HuH-7 (cell line): Measurements from ENCODE around the gene TBCB.
A peak's percentile ranks its signal among the peaks of the same experiment; 100 is the strongest.
"Not testable (repeated sequence)": the region's sequence is repeated elsewhere in the genome, so short reads cannot be mapped to it uniquely, and the experiment has no call there.

Experiments used
- DNase-seq: peaks from one replicate; pipeline ENCODE4 v3.0.0; 2011; ENCODE audit warnings: low spot score

The TBCB gene

DNA sequence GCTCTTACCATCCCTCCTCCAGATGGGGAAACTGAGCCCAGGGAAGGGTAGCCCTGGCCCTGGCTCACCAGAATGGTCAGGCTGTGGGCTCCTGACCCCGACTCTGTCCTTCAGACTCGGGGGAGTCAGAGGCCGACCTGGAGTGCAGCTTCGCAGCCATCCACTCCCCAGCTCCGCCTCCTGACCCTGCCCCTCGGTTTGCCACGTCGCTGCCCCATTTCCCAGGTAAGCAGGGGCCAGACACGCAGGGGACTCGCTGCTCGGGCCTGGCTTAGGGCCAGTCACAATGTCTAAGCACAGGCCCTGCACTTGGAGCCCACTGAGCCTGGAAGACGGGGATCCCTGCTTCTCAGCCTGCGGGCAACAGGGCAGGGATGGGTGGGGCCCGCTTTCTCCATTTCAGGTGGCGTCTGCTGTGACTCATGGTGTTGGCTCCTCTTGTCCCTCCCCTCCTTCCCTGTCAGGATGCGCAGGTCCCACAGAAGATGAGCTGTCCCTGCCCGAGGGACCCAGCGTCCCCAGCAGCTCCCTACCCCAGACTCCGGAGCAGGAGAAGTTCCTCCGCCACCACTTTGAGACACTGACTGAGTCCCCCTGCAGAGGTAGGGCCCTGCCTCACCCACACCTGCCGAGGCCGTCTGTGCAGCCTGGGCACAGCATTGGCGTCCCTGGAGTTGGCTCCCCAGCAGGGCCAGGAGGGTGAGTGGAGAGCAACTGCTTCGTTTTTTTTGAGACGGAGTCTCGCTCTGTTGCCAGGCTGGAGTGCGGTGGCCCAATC lies 13.5 kb upstream of the TBCB start:
- DNase-seq, result no peak

DNA sequence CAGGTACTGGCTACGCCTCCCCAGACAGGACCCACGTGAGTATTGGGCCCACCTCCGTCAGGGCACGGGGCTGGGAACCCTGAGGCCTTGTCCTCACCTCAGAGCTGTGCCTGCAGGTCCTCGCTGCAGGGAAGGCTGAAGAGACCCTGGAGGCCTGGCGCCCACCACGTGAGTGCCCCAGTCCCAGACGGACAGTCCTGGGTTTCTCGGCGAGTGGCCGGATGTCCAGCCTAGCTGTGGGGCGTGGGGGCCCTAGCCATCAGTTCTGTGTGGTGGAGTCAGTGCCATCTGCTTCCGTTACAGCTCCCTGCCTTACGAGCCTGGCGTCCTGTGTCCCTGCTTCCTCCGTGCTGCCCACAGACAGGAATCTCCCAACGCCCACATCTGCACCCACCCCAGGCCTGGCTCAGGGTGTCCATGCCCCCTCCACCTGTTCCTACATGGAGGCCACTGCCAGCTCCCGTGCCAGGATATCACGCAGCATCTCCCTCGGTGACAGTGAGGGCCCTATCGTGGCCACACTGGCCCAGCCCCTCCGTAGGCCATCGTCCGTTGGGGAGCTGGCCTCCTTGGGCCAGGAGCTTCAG lies 12.1 kb upstream of the TBCB start:
- DNase-seq, result no peak

DNA sequence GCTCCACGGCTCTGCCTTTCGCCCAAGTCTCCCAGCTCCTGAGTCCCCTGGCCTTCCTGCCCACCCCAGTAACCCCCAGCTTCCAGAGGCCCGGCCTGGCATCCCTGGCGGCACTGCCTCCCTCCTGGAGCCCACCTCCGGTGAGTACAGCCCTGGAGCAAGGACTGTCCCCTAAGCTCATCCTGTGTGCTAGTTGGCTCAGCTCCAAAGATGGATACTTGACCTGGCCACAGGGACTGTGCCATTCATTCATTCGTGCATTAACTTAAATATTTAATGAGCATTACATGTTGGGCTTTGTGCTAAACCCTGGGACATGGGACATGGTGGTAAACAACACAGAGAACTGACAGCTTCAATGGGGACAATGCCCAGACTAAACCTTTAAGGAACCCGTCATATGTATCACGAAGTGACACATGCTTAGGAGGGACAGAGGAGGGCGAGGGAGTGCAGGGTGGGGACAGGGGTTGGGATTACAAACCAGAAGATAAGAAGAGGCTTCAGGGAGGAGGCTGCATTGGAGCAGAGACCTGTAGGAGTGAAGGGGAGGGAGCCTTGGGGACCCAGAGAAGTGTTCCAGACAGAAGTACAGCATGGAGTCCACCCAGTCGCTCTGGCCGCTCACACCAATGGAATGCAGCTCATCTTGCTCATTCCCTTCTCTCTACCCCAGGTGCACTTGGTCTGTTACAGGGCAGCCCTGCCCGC lies 11.3 kb upstream of the TBCB start:
- no peak for DNase-seq

DNA sequence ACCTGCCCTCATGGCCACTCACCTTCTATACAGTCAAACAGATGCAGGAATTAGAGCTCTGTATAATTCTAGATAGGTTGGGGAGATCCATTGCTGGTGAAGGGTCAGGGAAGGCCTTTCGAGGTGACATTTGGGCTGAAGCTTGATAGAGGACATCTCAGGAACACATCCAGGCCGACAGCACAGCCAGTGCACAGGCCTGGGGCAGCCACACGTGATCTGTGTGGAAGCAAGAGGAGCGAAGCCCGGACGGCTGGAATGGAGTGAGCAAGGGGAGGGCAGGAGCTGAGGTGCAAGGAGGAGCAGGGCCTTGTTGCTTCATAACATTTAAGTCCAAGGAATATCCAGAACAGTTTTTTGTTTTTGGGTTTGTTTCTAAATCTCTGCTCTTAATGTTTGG lies 8.8 kb upstream of the TBCB start:
- DNase-seq, result no peak

DNA sequence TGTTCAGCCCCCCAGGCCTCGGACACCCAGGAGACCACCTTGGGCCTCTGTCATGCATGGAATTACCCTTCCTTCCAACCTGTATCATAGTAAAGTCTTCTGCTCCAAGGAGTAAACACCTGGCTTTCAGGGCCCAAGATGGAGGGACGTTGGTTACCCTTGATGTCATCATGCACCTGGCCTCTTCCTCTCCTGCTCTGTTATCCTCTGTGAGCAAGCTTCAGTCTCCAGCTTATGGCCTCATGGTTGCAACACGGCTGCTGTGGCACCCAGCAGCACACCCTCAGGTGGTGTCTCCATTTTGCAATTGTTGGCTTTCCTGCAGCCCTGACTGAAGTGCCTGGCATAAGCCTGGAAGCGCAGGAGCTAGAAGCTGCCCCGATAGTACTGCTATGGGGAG lies 8.3 kb upstream of the TBCB start:
- no peak for DNase-seq

DNA sequence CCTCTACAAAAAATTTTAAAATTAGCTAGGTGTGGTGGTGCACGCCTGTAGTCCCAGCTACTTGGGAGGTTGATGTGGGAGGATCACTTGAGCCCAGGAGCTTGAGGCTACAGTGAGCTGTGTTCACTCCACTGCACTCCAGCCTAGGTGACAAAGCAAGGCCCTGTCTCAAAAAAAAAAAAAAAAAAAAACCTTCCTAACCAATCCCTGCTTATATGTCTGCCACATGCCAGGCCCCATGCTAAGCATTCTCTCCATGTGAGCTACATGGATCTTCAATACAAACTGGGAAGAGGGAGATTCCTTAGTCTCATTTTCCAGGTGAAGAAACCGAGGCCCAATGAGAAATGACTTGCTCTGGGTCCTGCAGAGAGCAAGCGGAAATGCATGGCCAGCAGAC lies 6.6 kb upstream of the TBCB start:
- DNase-seq, result no peak

DNA sequence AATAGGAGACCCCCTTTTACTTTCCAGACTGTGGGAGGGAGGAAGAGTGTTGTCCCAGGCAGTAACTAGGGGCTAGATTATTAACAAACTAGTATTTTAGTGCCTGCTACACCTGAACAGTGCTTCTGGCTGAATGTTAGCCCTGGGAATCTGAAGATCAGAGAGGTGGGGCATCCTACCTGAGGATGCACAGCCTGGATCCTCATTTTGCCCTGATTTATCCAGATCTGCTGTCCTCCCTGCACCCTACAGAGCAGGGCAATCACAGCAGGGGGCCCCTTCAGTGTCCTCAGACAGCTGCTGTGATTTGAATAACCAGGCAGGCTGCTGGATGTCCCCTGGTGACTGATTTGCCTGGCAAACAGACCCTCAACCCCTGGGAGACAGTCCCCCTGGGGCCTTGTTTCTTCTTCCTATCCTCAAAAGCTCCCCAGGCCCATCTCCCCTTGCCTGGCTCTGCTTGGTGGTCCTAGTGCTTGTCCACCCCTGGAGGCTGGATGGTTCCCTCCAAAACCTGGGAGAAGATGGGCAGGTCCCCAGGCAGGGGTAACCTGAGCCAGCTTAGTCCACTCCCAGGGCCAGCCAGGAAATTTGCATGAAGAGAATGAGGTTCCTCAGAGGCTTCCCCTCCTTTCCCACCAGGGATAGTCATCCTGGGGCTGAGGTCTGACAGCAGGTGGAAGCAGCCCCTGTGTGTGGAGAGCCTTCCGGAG lies 4.6 kb upstream of the TBCB start, which contains the start of gene OVOL3:
Gene OVOL3 (plus strand): TSS at position 657 of the 713 bp plus-strand sequence. CDS start 60 bp downstream, outside the sequence.
- DNase-seq, result no peak

DNA sequence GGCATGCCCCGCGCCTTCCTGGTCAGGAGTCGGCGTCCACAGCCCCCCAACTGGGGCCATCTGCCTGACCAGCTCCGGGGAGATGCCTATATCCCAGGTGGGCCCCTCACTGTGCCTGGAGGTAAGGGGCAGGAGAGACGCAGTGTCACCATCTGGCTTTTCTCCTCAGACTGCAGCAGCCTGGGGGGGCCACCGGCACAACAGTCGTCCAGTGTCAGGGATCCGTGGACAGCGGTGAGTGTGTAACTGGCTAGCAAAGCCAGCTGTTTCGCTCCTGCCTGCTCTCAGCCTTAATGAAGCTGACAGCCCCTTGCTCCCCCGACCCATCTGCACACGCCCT lies 4.1 kb upstream of the TBCB start:
- no peak for DNase-seq

DNA sequence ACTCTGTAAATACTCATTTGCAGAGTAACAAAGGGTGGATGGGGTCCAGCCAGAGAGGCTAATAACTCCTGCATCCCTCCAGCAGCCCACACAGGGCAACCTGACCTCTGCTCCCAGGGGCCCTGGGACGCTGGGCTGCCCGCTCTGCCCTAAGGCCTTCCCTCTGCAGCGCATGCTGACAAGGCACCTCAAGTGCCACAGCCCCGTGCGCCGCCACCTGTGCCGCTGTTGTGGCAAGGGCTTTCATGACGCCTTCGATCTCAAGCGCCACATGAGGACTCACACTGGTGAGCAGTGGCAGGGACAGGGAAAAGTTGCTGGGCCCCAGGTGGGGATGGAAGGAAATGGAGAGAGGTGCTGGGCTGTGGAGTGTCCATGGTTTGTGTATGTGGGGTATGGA lies 2.6 kb upstream of the TBCB start:
- no peak for DNase-seq

DNA sequence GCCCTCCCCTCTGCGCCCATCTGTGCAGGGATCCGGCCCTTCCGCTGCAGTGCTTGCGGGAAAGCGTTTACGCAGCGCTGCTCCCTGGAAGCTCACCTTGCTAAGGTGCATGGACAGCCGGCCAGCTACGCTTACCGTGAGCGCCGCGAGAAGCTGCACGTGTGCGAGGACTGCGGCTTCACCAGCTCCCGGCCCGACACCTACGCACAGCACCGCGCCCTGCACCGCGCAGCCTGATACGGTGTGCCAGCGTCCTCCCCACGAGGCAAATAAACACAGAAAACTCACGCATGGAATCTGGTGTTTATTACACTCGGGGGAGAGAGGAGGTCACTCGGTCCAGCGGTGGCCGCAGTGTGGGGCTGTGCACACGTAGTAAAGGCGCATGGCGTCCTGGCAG lies 1.8 kb upstream of the TBCB start:
- no peak for DNase-seq

DNA sequence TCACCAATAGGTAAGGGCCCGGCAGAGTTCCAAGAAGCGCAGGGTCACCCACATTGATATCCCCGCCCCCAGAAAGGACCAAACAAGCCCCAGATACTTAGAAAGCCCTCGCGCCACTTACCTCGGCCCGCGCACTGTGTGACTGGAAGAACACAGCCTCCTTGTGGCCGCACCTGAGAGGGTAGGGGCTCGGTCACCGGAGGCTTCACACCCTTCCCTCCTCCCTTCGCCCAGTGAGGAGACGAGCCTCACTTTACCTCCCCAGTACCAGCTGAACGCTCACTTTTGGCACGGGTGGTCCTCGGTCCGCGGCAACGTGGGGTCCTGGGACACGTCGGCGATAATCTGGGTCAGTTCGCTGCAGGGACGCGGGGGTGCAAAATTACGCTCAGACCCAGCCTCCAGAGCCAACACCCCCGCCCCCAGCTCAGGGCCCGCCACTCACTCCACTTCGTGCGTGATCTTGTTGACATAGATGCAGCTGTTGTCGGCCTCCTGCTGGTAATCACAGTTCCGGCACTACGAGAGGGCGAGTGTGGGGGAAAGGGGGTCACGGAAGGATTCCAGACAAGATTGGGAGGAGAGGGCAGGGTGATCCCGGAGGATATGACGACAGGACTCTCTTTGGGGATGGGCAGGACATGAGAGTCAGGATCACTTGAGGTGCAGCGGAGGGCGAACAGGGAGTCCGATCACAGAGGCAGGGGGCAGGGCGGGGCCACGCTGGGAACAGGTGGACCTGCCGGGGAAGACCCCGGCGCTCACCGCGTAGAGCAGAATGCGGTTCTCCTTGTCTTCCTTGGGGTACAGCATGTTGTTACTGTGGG lies 1.2 kb upstream of the TBCB start:
- no peak for DNase-seq

DNA sequence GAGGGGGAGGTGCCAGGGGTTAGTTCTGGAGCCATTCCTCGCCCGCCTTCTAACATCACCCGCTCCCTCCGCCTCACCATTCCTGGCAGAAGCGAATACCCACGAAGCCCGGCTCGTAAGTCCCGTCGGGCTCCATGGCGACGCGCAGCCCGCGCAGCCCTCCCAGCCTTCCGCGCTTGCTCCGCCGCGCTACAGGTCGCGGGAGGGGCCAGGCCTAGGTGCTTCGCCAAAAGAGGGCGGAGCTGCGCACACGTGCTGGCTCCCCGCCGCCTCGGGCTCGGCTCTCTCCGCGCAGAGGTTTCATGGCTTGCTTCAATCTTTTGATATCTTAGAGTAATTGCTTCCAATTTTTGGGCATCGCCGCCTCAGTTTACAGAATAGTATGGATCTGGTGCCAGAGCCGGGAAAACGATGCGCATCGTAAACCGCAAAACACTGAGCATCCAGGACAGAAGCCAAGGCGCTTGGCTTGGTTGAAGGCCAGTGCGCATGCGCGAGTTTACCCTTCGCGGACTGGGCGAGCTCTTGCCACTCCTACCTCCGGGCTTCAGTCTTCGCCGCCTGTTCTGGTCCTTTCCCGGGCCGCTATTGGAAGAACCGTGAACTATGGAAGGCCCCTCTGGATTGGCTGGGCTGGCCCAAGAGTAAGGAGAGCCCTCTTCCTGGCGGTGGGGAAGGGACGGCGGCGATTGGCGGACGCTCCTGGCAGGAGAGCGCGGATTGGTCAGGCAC lies 381 bp upstream of the TBCB start, which contains the start of gene POLR2I:
Gene POLR2I (minus strand): TSS at position 155 of the 732 bp plus-strand sequence. CDS start 19 bp downstream, at position 136.
- DNase-seq, result peak; percentile 100

DNA sequence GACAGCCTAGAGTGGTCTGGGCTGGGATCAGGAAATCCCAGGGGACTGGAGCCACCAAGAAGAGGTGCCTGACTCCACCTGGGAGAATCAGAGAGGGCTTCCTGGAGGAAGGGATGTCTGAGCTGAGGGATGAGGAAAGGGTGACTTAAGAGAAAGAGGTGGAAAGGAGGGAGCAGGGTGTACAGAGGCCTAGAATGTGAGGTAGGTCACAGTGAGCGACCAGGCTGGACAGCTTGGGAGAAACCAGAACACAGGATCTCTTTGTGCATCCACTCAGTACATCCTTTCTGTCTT lies 1.0 kb downstream of the TBCB start:
- DNase-seq, result no peak

DNA sequence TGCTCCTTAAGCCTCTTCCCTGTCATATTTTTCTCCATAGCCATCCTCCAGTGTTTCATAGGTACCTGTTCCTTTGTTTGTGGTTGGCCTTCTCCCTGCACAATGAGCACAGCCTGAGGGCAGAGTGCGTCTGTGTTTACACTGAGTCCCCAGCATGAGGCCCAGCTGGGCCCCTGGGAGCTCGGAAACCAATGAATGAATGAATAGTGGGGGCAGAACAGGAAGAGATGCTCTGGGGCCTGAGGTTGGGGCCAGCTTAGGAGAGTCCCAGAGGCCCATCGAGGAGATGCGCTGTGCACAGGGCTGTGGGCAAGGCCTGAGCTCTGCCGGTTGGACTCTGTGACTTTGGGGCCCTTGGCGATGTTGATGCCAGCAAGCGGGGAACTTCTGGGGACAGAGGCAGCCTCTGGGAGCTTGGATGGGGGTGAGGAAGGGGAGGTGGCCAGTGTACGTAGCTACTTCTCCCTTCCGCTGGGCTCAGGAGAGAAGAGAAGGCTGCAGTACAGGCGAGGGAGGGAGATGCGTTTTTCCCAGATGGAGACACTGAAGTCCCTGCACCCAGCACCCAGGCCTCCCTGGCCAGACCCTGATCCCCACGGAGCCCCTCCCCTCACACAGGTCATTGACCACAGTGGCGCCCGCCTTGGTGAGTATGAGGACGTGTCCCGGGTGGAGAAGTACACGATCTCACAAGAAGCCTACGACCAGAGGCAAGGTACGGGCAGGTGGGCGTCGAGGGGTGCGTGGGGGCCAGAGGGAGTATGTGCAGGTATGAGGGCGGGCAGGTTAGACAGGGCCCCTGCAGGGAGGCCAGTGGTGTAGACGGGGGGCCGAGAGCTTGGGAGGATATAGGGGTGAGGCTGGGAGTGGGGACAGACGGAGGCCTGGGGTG lies 5.1 kb downstream of the TBCB start:
- DNase-seq, result peak; percentile 54

DNA sequence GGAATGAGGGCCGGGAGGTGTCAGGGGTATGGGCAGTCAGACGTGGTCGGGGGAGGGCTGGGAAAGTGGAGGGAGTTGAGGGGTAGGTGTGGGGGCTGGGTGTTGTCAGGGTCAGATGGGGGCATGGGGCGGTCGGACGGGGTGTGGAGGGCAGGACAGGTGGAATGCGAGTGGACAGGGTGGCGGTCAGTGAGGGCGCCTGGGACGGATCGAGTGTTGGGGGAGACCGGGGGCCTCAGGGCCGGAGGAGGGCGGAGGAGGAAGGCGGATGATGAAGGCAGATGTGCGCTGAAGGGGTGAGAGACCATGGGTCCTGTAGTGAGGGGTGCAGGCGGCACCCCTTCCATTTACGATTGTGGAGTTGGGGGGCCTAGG lies 5.7 kb downstream of the TBCB start:
- no peak for DNase-seq

DNA sequence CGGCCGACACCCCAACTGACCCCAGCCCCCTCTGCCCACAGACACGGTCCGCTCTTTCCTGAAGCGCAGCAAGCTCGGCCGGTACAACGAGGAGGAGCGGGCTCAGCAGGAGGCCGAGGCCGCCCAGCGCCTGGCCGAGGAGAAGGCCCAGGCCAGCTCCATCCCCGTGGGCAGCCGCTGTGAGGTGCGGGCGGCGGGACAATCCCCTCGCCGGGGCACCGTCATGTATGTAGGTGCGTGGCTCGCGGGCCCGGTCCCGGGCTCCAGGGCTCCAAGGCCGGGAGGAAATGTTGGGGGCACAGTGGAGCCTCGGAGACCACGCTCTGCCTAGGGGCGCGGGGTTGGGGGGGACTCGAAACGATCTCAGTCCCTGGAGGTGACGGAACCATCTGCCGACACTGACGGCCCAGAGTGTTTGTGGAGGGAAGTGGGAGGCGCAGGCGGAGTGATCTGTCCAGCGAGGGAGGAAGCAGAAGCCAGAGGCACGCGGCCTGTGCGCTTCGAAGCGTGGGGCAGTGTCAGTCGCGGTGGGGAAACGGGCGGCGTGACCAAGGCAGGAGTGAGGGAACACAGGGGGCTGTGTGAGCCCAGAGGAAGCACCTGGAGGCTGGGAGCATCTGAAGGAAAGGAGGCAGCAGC lies 6.3 kb downstream of the TBCB start:
- no peak for DNase-seq

DNA sequence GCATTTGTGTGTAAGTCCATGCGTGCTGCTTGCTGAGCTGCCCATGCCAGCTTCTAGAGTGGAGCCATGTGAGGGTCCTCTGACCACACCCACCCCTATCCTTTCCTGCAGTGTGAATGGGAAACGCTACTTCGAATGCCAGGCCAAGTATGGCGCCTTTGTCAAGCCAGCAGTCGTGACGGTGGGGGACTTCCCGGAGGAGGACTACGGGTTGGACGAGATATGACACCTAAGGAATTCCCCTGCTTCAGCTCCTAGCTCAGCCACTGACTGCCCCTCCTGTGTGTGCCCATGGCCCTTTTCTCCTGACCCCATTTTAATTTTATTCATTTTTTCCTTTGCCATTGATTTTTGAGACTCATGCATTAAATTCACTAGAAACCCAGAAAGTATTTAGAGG lies 10.3 kb downstream of the TBCB start:
- DNase-seq, result no peak

DNA sequence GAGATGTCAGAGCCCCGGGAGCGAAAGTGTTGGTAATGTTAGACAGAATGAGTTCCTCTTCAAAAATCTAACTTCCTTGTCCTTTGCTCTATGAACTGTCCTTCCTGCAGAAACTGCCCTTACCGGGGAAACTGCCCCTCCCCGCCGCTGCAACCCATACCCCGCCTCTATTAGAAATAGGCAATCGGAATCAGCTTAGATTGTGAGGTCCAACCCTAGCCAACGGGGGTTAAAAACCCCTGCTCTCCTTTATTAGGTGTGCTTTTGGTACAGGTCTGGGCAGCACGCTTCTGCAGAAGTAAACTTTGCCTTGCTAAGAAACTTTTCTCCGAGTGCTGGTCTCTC lies 13.1 kb downstream of the TBCB start:
- peak; percentile 43 for DNase-seq

DNA sequence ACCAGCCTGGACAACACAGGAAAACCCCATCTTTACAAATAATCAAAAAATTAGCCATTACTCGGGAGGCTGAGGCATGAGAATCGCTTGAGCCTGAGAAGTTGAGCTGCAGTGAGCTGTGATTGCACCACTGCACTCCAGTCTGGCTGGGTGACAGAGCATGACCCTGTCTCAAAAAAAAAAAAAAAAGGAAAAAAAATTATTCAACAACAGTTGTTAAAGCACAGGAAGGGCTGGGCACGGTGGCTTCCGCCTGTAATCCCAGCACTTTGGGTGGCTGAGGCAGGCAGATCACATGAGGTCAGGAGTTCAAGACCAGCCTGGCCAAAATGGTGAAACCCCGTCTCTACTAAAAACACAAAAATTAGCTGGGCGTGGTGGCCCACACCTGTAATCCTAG lies 16.0 kb downstream of the TBCB start:
- not testable (repeated sequence) for DNase-seq

DNA sequence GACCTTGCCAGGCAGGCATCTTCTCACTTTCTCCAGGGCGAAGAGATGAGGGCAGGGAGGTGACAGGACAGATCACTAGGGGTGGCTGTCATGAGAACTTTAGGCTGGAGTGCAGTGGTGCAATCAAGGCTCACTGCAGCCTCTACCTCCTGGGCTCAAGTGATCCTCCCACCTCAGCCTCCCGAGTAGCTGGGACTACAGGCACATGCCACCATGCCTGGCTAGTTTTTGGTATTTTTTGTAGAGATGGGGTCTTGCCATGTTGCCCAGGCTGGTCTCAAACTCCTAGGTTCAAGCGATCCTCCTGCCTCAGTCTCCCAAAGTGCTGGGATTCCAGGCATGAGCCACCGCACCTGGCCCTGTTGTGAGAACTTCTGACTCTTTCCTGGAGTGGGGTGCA lies 19.6 kb downstream of the TBCB start:
- not testable (repeated sequence) for DNase-seq
